ENCODE measurements around the gene GSTO2. TPM values are rescaled to one million over a fixed set of nuclear protein-coding genes. Genes with fewer than 3 reads are reported as not detected.

Gene GSTO2
- total RNA-seq, 2 experiments from 2014 or later: 0.77 to 1.2 TPM

DNA sequence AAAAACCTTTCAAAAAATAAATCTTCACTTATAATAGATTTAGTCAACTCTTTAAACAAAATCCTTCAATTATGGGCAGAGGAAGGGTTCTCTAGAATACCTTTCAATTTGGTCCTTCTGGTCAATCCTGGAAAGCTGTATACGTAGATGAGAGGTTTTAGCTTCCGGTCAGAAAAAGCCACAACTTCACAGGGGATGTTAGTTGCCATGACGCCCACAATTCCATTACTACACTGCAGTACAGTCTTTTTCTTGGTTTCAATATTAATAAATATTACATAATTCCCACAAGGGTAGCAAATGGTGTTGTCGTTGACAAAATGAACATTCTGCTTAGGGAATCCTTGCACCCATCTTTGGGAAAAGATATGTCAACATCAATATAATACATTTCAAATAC is 38.5 kb upstream of the GSTO2 start:
- TF ChIP-seq, protein P1, sequence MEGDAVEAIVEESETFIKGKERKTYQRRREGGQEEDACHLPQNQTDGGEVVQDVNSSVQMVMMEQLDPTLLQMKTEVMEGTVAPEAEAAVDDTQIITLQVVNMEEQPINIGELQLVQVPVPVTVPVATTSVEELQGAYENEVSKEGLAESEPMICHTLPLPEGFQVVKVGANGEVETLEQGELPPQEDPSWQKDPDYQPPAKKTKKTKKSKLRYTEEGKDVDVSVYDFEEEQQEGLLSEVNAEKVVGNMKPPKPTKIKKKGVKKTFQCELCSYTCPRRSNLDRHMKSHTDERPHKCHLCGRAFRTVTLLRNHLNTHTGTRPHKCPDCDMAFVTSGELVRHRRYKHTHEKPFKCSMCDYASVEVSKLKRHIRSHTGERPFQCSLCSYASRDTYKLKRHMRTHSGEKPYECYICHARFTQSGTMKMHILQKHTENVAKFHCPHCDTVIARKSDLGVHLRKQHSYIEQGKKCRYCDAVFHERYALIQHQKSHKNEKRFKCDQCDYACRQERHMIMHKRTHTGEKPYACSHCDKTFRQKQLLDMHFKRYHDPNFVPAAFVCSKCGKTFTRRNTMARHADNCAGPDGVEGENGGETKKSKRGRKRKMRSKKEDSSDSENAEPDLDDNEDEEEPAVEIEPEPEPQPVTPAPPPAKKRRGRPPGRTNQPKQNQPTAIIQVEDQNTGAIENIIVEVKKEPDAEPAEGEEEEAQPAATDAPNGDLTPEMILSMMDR (IDR thresholded peaks at IDR 0.05): no peak
- Mint-ChIP-seq H3K36me3 (ENCODE audit: low read depth) (peaks cover 4% of the 10 kb centered on the region), H3K27ac (no peak overlapping the region), H3K4me1 (ENCODE audit: low read depth) (peaks cover 14% of the 10 kb centered on the region), H3K4me3 (peak overlapping the region; percentile 38), H3K27me3 (peaks cover 18% of the 10 kb centered on the region), H3K9me3 (no peaks in the 10 kb centered on the region)
- POLR2A ChIA-PET: no interaction called here
- CTCF ChIA-PET: interaction anchor here (1.4 kb wide), 1 partner anchor 44 kb away, joined by 3 read pairs; no protein-coding TSS in a partner anchor
- Histone ChIP-seq H3K27ac (ENCODE audit: low read depth in 1 of 2, low read length in 2 of 2) (no peak overlapping the region), H3K4me3 (ENCODE audit: low read length) (no peak overlapping the region), H3K36me3 (ENCODE audit: insufficient read depth, low read length) (no peaks in the 10 kb centered on the region), H3K27me3 (ENCODE audit: control insufficient read depth in 1 of 2, insufficient read depth in 2 of 2, low read length in 2 of 2) (peaks cover 6 to 9% of the 10 kb centered on the region in 2 experiments), H3K9me3 (ENCODE audit: control insufficient read depth in 1 of 2, insufficient read depth in 1 of 2, low read length in 2 of 2) (peaks cover 0 to 8% of the 10 kb centered on the region in 2 experiments), H3K4me1 (ENCODE audit: insufficient read depth, low read length) (peaks cover 13% of the 10 kb centered on the region)
- ATAC-seq (ENCODE audit: poor library complexity) (no peak), DNase-seq (no peak)
- intact Hi-C loops (cut with DNase I, micrococcal nuclease): loop anchor here in 1 of 2 experiments (5.0 kb wide), 2 partner anchors 107 to 108 kb away; partner anchors contain the start of genes ITPRIP and SFR1

DNA sequence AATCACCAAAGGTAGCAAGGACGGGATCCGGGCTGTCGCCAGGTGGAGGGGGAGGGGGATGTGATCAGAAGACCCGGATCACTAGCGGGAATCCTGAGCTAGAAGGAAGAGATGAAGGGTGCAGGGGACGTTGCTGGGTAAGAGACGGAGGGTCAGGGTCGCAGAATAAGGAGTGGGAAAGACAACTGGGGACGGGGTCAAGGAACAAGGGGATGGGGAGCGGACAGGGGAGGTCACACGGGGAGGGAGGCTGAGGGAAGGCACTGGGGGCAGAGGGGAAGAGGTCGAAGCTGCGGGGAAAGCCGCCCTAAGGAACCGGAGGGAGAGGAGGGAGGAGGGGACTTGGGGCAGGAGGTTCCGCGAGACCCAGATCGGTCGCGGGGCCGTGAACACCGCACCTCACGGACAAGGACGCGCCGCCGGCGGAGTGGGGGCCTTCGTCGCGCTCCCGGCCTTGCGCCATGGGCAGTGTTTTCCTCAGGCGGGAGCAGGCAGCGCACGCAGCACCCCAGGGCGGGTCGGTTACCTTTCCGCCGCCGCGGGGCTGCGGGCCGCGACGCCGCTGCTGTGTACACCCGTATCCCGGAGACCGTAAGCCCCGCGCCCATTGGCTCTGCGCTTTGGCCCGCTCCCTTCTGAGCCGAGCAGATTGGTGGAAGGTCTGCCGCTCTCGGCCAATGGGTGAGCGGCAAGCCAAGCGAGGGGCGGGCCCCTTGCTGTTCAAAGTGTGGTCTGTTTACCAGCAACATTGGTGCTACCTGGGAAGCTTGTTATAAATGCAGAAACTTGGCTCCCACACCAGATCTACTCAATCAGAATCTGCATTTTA is 37.0 kb upstream of the GSTO2 start, which contains the start of gene CFAP43:
Gene CFAP43 (minus strand): TSS at position 581 of the 829 bp plus-strand sequence. CDS start 118 bp downstream, at position 463.
- Mint-ChIP-seq H3K27ac (peak within 1 kb of the TSS; percentile 83), H3K36me3 (ENCODE audit: low read depth) (peaks cover 4% of the 10 kb centered on the region), H3K4me1 (ENCODE audit: low read depth) (peaks cover 14% of the 10 kb centered on the region), H3K4me3 (peak within 1 kb of the TSS; percentile 96), H3K27me3 (peaks cover 33% of the 10 kb centered on the region), H3K9me3 (peaks cover 5% of the 10 kb centered on the region)
- Histone ChIP-seq H3K4me1 (ENCODE audit: insufficient read depth, low read length) (peaks cover 13% of the 10 kb centered on the region), H3K36me3 (ENCODE audit: insufficient read depth, low read length) (no peaks in the 10 kb centered on the region), H3K4me3 (ENCODE audit: low read length) (peak within 1 kb of the TSS; percentile 74), H3K27ac (ENCODE audit: low read depth in 1 of 2, low read length in 2 of 2) (no peak within 1 kb of the TSS), H3K27me3 (ENCODE audit: control insufficient read depth in 1 of 2, insufficient read depth in 2 of 2, low read length in 2 of 2) (peaks cover 6 to 9% of the 10 kb centered on the region in 2 experiments), H3K9me3 (ENCODE audit: control insufficient read depth in 1 of 2, insufficient read depth in 1 of 2, low read length in 2 of 2) (peaks cover 0 to 9% of the 10 kb centered on the region in 2 experiments)
- TF ChIP-seq, protein P1 (IDR thresholded peaks at IDR 0.05): no peak
- ChIA-PET CTCF (interaction anchor here (1.0 to 1.4 kb wide), 2 partner anchors 25 to 43 kb away, joined by 3 read pairs; no protein-coding TSS in a partner anchor), POLR2A (interaction anchor here (0.7 to 2.1 kb wide), 4 partner anchors 23 to 37 kb away, joined by 3 to 11 read pairs (median 5); partner anchors contain the start of genes GSTO1 and GSTO2)
- ATAC-seq (ENCODE audit: poor library complexity) (peak; percentile 99), DNase-seq (peak; percentile 99 to 100 (median 99))
- intact Hi-C loops (cut with DNase I, micrococcal nuclease): loop anchor here (1.0 to 5.0 kb wide), 6 partner anchors 25 to 111 kb away; partner anchors contain the start of genes ITPRIP (in 1 of the 2) and SFR1 (in 1 of the 2)

DNA sequence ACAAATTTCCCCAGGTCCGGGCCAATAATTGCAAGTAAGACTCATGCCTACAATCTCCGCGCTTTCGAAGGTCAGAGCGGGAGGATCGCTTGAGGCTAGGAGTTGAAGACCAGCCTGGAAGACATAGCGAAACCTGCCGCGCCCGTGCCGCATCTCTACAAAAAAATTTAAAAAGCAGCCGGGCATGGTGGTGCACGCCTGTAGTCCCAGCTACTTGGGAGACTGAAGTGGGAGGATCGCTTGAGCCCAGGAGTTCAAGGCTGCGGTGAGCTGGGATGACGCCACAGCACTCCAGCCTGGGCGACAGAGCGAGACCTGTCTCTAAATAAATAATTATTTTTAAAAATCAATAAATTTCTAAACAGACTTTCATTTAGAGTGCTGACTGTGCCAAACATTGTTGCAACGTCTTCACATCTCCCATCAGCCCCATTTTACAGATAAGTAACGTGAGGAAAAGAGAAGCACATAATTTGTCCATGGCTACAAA is 36.3 kb upstream of the GSTO2 start:
- Histone ChIP-seq H3K4me1 (ENCODE audit: insufficient read depth, low read length) (peaks cover 13% of the 10 kb centered on the region), H3K27me3 (ENCODE audit: control insufficient read depth in 1 of 2, insufficient read depth in 2 of 2, low read length in 2 of 2) (peaks cover 6 to 9% of the 10 kb centered on the region in 2 experiments), H3K4me3 (ENCODE audit: low read length) (peak overlapping the region; percentile 74), H3K27ac (ENCODE audit: low read depth in 1 of 2, low read length in 2 of 2) (no peak overlapping the region), H3K9me3 (ENCODE audit: control insufficient read depth in 1 of 2, insufficient read depth in 1 of 2, low read length in 2 of 2) (peaks cover 0 to 9% of the 10 kb centered on the region in 2 experiments), H3K36me3 (ENCODE audit: insufficient read depth, low read length) (no peaks in the 10 kb centered on the region)
- ChIA-PET POLR2A (interaction anchor here (1.0 to 2.1 kb wide), 3 partner anchors 22 to 37 kb away, joined by 3 to 11 read pairs (median 7); partner anchors contain the start of genes GSTO1 and GSTO2), CTCF (interaction anchor here (0.7 to 1.4 kb wide), 2 partner anchors 24 to 111 kb away, joined by 3 read pairs; partner anchors contain the start of gene SFR1)
- DNase-seq: no peak
- Mint-ChIP-seq H3K4me3 (peak overlapping the region; percentile 96), H3K9me3 (peaks cover 5% of the 10 kb centered on the region), H3K4me1 (ENCODE audit: low read depth) (peaks cover 14% of the 10 kb centered on the region), H3K36me3 (ENCODE audit: low read depth) (peaks cover 4% of the 10 kb centered on the region), H3K27me3 (peaks cover 37% of the 10 kb centered on the region), H3K27ac (peak overlapping the region; percentile 83)
- ATAC-seq (ENCODE audit: poor library complexity): peak; percentile 12
- intact Hi-C loops (cut with DNase I, micrococcal nuclease): loop anchor here (1.0 to 5.0 kb wide), 6 partner anchors 24 to 112 kb away; partner anchors contain the start of genes ITPRIP (in 1 of the 2) and SFR1 (in 1 of the 2)
- TF ChIP-seq, protein P1 (IDR thresholded peaks at IDR 0.05): no peak

Data from CD4-positive, alpha-beta T cell (primary cell).